Calu3 (cell line): Measurements from ENCODE around the gene CD248. TPM values are rescaled to one million over a fixed set of nuclear protein-coding genes. Genes with fewer than 3 reads are reported as not detected.
"Not testable (repeated sequence)": the region's sequence is repeated elsewhere in the genome, so short reads cannot be mapped to it uniquely, and the experiment has no call there.

Source experiments
- BruUV-seq: library from RNA; stranded (reverse); fragments of 400-500 nt; replicated peaks from 2 replicates; lab custom pipeline; 2021; lab: Mats Ljungman, UMichigan
- CTCF ChIA-PET: fragments of 300-600 bp; sonication (Branson Sonifier 250); formaldehyde crosslinking; loops from one replicate; lab custom pipeline; 2022; ENCODE audit warnings: antibody characterized with exemption; lab: Charles Lee
- DNase-seq: peaks from one replicate; pipeline ENCODE4 v3.0.0; 2022
- H3K27ac Mint-ChIP-seq: one replicate; pipeline ENCODE4 v1.8.0; 2022; ENCODE audit warnings: mixed read lengths; ENCODE audit not compliant: unreplicated experiment
- H3K27me3 Mint-ChIP-seq: one replicate; pipeline ENCODE4 v1.8.0; 2022; ENCODE audit warnings: mixed read lengths; ENCODE audit not compliant: unreplicated experiment
- H3K36me3 Mint-ChIP-seq: one replicate; pipeline ENCODE4 v1.8.0; 2022; ENCODE audit warnings: mild to moderate bottlenecking, moderate library complexity, mixed read lengths; ENCODE audit not compliant: insufficient read depth, unreplicated experiment
- H3K4me1 Mint-ChIP-seq: one replicate; pipeline ENCODE4 v1.8.0; 2022; ENCODE audit warnings: mild to moderate bottlenecking, low read depth, mixed read lengths; ENCODE audit not compliant: unreplicated experiment
- H3K4me3 Mint-ChIP-seq: one replicate; pipeline ENCODE4 v1.8.0; 2022; ENCODE audit warnings: mild to moderate bottlenecking, low read depth, moderate library complexity, mixed read lengths; ENCODE audit not compliant: unreplicated experiment
- H3K9me3 Mint-ChIP-seq: one replicate; pipeline ENCODE4 v1.8.0; 2022; ENCODE audit warnings: low read depth, mixed read lengths; ENCODE audit not compliant: unreplicated experiment
- CTCF ChIP-seq: fragments of 200-600 bp; IDR thresholded peaks from one replicate; pipeline ENCODE4 v1.8.0; 2022; ENCODE audit warnings: antibody characterized with exemption; ENCODE audit not compliant: unreplicated experiment
- intact Hi-C: fragments of 100-400 bp; cut with micrococcal nuclease; formaldehyde crosslinking; loops from one replicate; pipeline ENCODE4 v1.10.0; 2022; ENCODE audit not compliant: unreplicated experiment
- total RNA-seq: library from RNA; stranded (reverse); gene quantifications from 2 replicates; pipeline ENCODE4 v1.2.3, GENCODE V29; 2022

The CD248 gene
- total RNA-seq, 1 experiment from 2014 or later, result not detected

- no TSS peak for BruUV-seq
- no peaks in the 10 kb centered on the region for H3K4me1 Mint-ChIP-seq
- H3K27ac Mint-ChIP-seq, result no peak overlapping the region
- H3K27me3 Mint-ChIP-seq, result peaks cover 42% of the 10 kb centered on the region
- CTCF ChIA-PET, result interaction anchor here (1.4 kb wide), 1 partner anchor 10 kb away, joined by 3 read pairs; no protein-coding TSS in a partner anchor
- peaks cover 6% of the 10 kb centered on the region for H3K9me3 Mint-ChIP-seq
- no peaks in the 10 kb centered on the region for H3K36me3 Mint-ChIP-seq
- H3K4me3 Mint-ChIP-seq, result no peak overlapping the region
- TF ChIP-seq CTCF, result no peak
- no peak for DNase-seq
- intact Hi-C loops, result no loop called here
These were observed 4.8 kb upstream of the CD248 start for GRCh38 chr11:66321606-66322005.

- H3K9me3 Mint-ChIP-seq, intact Hi-C loops, BruUV-seq, CTCF ChIA-PET, H3K4me3 Mint-ChIP-seq, H3K4me1 Mint-ChIP-seq, H3K27ac Mint-ChIP-seq, H3K36me3 Mint-ChIP-seq, DNase-seq: not testable (repeated sequence)
- H3K27me3 Mint-ChIP-seq, result peaks cover 48% of the 10 kb centered on the region
These were observed 3.9 kb upstream of the CD248 start for GRCh38 chr11:66320748-66321147.

GRCh38 chr11:66320289-66320688 is 3.4 kb upstream of the CD248 start:
- BruUV-seq, H3K36me3 Mint-ChIP-seq, CTCF ChIA-PET, H3K4me1 Mint-ChIP-seq, H3K9me3 Mint-ChIP-seq, DNase-seq, H3K4me3 Mint-ChIP-seq, H3K27ac Mint-ChIP-seq, intact Hi-C loops: not testable (repeated sequence)
- peaks cover 53% of the 10 kb centered on the region for H3K27me3 Mint-ChIP-seq

- intact Hi-C loops, result no loop called here
- Mint-ChIP-seq H3K27ac (no peak overlapping the region), H3K36me3 (peaks cover 9% of the 10 kb centered on the region), H3K4me3 (no peak overlapping the region), H3K27me3 (peaks cover 63% of the 10 kb centered on the region), H3K9me3 (peaks cover 6% of the 10 kb centered on the region), H3K4me1 (no peaks in the 10 kb centered on the region)
- BruUV-seq, result no TSS peak
- no peak for TF ChIP-seq CTCF
- CTCF ChIA-PET, result no interaction called here
- no peak for DNase-seq
These were observed 1.7 kb upstream of the CD248 start for GRCh38 chr11:66318600-66318970.

GRCh38 chr11:66317723-66318599 is 1.1 kb upstream of the CD248 start:
- Mint-ChIP-seq H3K4me3 (no peak overlapping the region), H3K36me3 (peaks cover 10% of the 10 kb centered on the region), H3K4me1 (no peaks in the 10 kb centered on the region), H3K27me3 (peaks cover 57% of the 10 kb centered on the region), H3K27ac (no peak overlapping the region), H3K9me3 (peaks cover 6% of the 10 kb centered on the region)
- no peak for DNase-seq
- intact Hi-C loops, result no loop called here
- BruUV-seq, result no TSS peak
- CTCF ChIA-PET, result interaction anchor here (0.6 kb wide), 1 partner anchor 234 kb away, joined by 4 read pairs; no protein-coding TSS in a partner anchor
- no peak for TF ChIP-seq CTCF
